HG03575 (cell line): Measurements from ENCODE around the gene VSX2.
"Not testable (repeated sequence)": the region's sequence is repeated elsewhere in the genome, so short reads cannot be mapped to it uniquely, and the experiment has no call there.

ENCODE experiments used
- ATAC-seq: cut with Tn5 transposase; IDR thresholded peaks from one replicate; pipeline ENCODE4 v1.9.1; 2021; ENCODE audit not compliant: unreplicated experiment, insufficient number of reproducible peaks, low FRiP score; ENCODE audit errors: extremely low read depth

Gene VSX2

GRCh38 chr14:74255281-74255680 lies 16.0 kb downstream of the VSX2 start:
- ATAC-seq, result no peak

GRCh38 chr14:74257078-74257940 lies 18.1 kb downstream of the VSX2 start:
- no peak for ATAC-seq

DNA sequence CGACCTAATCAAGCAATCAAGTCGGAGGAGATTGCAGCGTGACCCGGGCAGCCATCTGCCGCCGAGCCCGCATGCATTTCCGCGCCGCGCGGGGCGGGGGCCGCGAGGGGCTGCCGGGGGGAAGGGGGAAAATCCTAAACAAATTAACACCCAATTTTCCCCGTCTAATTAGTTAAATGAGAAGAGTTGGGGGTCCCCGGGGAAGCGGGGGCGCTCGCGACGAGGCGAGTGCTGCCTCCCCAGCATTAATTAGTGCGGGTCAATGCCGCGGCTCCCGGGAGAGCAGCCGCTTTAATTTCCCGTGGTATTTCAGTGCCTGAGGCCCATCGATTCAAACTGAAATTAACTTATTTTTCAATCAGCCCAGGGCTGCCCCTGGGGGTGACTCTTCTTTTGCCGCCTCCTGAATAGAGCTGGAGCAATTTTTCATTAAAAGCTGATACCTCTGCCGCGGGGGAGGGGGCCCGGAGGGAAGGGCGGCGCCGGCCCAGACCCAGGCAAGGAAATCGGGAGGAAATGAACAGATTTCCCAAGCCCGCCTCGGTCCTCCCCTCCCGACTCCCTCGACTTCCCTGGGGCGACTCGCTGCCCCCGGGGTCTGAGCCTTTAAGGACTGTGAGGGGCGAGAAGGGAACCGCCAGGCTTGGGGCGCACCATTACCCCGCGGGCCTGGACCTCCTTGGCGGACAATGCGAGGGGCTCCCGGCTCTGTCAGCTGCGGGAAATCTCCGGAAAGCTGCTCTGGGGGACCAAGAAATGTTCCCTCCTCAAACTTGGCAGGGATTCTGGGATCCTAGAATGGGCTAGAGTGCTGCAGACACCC lies 18.9 kb downstream of the VSX2 start:
- no peak for ATAC-seq

DNA sequence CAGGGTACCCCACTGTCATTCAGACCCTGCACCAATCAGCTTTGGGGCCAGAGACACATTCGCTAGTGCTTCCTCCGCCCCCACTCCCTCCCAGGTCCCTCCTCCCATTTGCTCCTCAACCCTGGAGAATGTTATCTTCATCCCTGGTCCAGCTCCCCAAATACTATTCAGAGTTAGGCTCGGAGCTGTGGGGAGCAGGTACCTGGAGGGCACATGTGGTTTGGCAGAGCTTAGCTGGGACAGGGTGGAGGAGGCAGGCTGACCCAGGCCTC lies 19.5 kb downstream of the VSX2 start:
- no peak for ATAC-seq

GRCh38 chr14:74259513-74259912 lies 20.3 kb downstream of the VSX2 start:
- no peak for ATAC-seq

DNA sequence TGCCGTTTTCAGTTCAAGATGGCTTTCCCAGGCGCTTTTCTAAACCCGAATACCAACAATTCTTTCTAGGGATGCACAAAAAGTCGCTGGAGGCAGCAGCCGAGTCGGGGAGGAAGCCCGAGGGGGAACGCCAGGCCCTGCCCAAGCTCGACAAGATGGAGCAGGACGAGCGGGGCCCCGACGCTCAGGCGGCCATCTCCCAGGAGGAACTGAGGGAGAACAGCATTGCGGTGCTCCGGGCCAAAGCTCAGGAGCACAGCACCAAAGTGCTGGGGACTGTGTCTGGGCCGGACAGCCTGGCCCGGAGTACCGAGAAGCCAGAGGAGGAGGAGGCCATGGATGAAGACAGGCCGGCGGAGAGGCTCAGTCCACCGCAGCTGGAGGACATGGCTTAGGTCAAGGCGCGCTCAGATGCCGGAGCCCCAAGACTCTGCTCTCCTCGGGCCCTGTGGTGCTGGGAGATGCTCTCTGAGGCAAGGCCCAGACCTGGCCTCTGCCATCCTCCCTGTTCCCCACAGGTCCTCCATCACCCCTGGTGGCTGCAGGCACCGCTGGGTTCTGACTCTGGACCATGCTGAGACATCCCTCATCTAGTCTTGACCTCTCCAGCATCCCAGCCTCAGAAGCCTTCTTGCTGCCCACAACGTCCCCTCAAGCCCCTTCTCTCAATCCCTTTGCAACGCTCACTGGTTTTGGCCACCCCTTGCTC lies 21.4 kb downstream of the VSX2 start:
- no peak for ATAC-seq

DNA sequence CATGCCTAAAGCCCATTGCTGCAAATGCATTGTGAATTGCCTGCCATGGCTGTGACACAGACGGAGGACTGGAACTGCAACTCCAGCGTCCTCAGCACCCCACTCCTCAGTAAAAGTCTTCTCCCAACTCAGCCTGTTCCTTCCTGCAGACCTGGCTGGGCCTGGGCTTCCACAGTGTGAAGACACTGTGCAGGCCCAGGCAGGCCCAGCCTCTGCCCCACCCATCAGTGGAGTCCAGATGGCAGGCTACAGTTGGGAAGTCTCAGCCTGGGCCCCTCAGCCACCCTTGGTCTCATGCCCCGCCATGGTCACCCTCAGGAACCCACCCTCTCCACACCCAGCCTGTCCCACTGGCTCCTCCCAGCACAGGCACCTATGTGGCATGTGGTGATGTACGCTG lies 22.0 kb downstream of the VSX2 start:
- ATAC-seq, result no peak

DNA sequence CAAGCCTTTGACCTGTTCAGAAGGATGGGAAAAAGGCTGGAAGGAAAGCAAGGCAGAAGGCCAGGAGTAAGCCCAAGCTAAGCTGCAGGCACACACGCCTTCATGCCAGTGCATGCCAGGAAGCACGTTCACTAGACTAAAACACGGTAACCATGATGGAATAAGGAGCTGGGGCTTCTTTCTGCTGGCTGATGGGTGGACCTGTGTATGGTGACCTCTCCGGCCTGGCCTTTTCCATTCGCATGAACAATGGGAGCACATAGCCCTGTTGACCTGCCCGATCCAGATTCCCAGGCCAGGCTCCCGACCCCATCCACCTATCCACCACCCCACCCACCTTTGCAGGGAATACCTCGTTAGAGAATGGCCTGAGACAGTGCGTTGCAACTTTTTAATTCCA lies 22.8 kb downstream of the VSX2 start:
- no peak for ATAC-seq

DNA sequence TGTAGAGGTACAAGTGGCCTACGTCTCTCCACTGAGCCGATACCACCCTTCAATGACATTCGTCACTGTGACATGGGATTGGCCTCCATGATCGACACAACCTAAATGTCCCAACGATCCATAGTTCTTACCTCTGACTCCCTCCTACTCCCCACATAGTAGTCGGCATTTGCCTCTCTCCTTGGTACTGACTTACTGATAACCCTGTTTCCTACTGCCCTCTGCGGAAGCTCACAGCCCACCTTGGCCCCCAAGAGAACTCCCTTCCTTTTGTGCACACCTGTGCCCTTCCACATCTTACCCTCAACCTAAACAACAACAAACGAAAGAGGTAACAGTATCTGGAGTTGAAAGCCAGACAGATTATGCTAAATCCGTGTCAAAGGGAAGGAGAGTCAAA lies 23.9 kb downstream of the VSX2 start:
- no peak for ATAC-seq

DNA sequence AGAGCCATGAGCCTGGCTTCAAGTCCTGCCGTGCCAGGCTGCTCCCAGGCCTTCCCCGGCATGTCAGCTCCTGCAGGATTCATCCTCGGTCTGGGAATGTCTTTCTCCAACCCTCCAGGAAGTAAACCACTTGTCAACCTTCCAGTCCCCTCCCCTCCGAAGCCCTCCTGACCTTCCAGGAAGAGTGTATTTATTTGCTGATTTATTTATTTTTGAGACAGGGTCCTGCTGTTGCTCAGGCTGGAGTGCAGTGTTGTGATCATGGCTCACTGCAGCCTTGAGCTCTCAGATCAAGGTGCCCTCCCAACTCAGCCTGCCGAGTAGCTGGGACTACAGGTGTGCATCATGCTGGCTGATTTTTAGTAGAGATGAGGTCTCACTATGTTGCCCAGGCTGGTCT lies 24.7 kb downstream of the VSX2 start:
- ATAC-seq, result no peak

DNA sequence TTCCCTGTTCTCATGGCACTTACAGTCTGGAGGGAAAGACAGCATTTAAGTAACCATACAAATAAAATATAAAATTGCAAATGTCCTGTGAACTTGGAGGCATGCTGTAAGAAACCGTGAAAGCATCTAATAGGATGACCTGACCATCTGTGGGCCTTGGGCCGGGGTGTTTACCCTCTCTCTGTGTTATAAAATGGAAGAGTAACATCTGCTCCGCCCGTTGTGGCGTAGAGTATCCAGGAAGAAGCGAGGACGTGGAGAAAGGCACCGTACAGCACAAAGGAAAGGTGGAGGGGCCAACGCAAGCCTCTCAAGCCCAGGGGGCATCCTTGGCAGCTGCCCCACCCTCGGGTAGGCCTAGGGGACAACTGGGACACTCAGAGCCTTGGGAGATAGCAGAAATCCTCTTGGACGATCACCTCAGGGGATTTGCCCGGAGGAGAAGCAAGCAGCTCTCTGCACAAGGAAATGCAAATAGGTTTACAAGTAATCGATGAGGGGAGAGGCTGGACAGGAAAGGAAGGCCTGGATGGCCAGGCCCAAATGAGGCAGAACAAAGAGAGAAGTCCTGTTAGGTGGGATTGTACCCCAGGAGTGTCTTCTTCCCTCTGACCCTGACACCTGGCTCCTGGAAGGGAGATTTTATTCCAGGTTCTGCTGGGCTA lies 26.2 kb downstream of the VSX2 start:
- no peak for ATAC-seq

GRCh38 chr14:74267588-74267987 lies 28.3 kb downstream of the VSX2 start:
- no peak for ATAC-seq

DNA sequence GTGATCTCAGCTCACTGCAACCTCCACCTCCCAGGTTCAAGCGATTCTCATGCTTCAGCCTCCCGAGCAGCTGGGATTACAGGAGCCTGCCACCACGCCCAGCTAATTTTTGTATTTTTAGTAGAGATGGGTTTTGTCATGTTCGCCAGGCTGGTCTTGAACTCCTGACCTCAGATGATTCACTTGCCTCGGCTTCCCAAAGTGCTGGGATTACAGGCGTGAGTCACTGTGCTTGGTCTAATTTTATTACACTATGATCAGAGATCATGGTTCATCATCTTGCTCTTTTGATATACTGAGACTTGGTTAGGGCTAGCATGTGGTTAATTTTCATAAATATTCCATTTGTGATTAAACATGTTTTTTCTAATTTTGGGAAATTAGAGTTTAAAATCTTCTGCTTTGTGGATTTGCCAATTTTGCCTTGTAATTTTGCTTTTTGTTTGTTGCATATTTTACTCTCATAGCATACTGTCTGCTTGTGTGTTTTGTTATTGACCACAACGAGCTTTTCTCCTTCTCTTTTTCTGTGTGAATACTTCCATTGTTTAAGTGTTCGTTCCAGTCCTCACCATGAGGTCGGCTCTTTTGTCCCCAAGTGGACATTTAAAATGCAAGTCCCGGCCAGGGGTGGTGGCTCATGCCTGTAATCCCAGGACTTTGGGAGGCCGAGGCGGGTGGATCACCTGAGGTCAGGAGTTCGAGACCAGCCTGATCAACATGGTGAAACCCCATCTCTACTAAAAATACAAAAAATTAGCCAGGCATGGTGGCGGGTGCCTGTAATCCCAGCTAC lies 31.3 kb downstream of the VSX2 start:
- ATAC-seq, result not testable (repeated sequence)

- no peak for ATAC-seq
Observed at GRCh38 chr14:74271365-74271764, 32.1 kb downstream of the VSX2 start.

DNA sequence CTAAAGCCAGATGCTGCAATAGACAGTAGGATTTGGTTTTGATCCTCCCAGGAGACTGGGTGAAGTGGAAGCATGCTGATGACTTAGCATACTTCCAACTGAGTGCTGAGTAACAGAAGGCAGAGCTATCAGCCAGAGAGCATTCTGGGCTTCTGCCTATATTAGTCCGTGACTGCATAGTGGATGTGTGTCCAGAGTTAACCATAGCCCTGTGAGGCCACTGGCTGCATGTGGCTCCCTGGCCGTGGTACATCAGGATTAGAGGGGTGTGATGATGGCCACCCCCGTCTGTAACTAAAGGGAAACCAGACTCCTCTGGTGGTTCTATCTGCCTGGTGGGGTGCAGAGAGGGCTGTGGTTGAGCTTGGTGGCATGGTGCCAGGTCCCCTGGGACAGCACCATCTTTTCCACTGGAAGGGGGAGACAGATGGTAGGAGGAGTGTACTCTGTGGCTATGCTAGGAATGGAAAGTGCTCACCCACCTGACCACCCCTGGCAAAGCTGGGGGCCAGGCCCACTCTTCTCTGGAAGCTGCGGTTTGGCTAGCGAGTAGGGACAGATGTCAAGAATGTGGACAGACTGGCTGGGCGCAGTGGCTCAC lies 36.1 kb downstream of the VSX2 start:
- no peak for ATAC-seq

DNA sequence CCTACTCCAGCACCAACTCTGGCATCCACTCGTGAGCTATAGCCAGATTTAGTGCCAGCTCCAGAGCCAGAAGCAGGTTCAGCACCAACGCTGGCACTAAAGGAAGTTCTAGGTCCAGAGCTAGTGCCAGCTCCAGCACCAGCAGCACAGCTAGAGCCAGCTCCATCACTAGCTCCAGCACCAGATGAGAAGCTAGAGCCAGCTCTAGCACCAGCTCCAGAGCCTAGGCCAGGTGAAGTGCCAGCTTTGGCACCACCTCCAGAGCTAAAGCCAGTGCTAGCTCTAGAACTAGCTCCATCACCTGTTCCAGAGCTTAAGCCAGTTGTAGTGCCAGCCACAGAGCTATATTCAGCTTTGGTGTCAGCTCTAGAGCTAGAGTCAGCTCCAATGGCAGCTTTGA lies 38.8 kb downstream of the VSX2 start:
- no peak for ATAC-seq

GRCh38 chr14:74281069-74281468 lies 41.8 kb downstream of the VSX2 start:
- ATAC-seq, result no peak

DNA sequence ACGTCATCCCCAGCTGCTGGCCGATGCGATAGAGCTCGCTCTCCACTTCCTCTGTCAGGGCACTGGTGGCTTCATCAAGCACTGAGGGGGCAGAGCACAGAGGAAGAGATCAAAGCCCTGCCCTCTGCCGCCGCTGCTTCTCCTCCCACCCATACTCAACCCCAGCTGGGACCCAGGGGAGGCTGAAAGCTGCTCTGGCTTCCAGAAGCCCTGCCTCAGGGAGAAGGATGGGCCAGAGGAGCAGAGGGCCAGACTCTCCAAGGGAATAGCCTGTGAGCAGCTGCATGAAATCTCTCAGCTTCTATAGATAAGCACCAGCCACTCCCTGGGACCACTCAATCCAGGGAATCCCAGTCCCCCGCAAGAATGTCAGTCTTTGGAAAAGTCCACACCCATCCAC lies 47.5 kb downstream of the VSX2 start:
- no peak for ATAC-seq
